ENCODE data around the gene CEMIP. TPM values are rescaled to one million over a fixed set of nuclear protein-coding genes. Genes with fewer than 3 reads are reported as not detected.

CEMIP gene
- total and polyA plus RNA-seq, 2 experiments from 2014 or later: 0.27 to 2.1 TPM

GRCh38 chr15:80953001-80953952 is 174.1 kb downstream of the CEMIP start:
- no peak overlapping the region for H3K4me3 Mint-ChIP-seq
- H3K9me2 ChIP-seq (ENCODE audit: insufficient read depth): no peaks in the 10 kb centered on the region
- H4K20me1 ChIP-seq (replicated peaks; ENCODE audit: insufficient read depth): no peaks in the 10 kb centered on the region
- H3K36me3 Mint-ChIP-seq (ENCODE audit: low read depth): peaks cover 25% of the 10 kb centered on the region
- no peak for ATAC-seq
- no peaks in the 10 kb centered on the region for H3F3A ChIP-seq (replicated peaks; ENCODE audit: low read depth)
- no peaks in the 10 kb centered on the region for H3K79me2 ChIP-seq (replicated peaks; ENCODE audit: insufficient read depth)
- DNase-seq (ENCODE audit: low spot score): no peak
- H3K4me1 Mint-ChIP-seq: peaks cover 30% of the 10 kb centered on the region
- no peaks in the 10 kb centered on the region for H3K27me3 ChIP-seq (ENCODE audit: insufficient read depth)
- no peak overlapping the region for H3K27ac ChIP-seq (ENCODE audit: low read depth)
- H3K4me2 ChIP-seq: peak overlapping the region; percentile 44; the same call in 1 of the 2 replicates
- peak overlapping the region; percentile 82 for H3K27ac Mint-ChIP-seq
- TF ChIP-seq CREB1 (CRISPR knock-in tag; IDR thresholded peaks at IDR 0.05; ENCODE audit: low read depth) (no peak), JUNB (IDR thresholded peaks at IDR 0.05; ENCODE audit: unreplicated experiment) (no peak), POLR2AphosphoS5 (IDR thresholded peaks at IDR 0.05; ENCODE audit: low read depth) (no peak), ZNF114 (CRISPR knock-in tag; IDR thresholded peaks at IDR 0.05) (no peak), ETS1 (IDR thresholded peaks at IDR 0.05) (no peak), EZH2phosphoT487 (IDR thresholded peaks at IDR 0.05; ENCODE audit: unreplicated experiment) (no peak), REST (IDR thresholded peaks at IDR 0.05; ENCODE audit: unreplicated experiment) (no peak), CTCF (conservative IDR thresholded peaks at IDR 0.05; ENCODE audit: low read depth in 2 of 2) (no peak)
- no peaks in the 10 kb centered on the region for H3K9me3 Mint-ChIP-seq
- peaks cover 12% of the 10 kb centered on the region for H3K4me1 ChIP-seq (ENCODE audit: insufficient read depth)
- H2AFZ ChIP-seq: no peak overlapping the region
- H3K27me3 Mint-ChIP-seq (ENCODE audit: insufficient read depth, low read depth, poor library complexity): peaks cover 15% of the 10 kb centered on the region
- no peak overlapping the region for H3K4me3 ChIP-seq
- H3K36me3 ChIP-seq (ENCODE audit: insufficient read depth): peaks cover 3% of the 10 kb centered on the region; the same call in 1 of the 2 replicates
